ENCODE results near the gene TTLL5. TPM values are rescaled to one million over a fixed set of nuclear protein-coding genes. Genes with fewer than 3 reads are reported as not detected.

TTLL5 gene
- 10 to 100 TPM; 34.8 to 40.1 TPM for total RNA-seq
- 10 to 100 TPM; 30.4 to 31.4 TPM for polyA plus RNA-seq (ENCODE audit: insufficient read length in 2 of 2)
- long read RNA-seq, donor 1, partial matches to known transcripts, result 6 of 6 reads
- long read RNA-seq, donor 1, other reads (novel, unspliced or antisense), result 0 of 6 reads
- long read RNA-seq, donor 2, result 0 reads
- long read RNA-seq, donor 3, result 0 reads
- long read RNA-seq, donor 4, partial matches to known transcripts, result 14 of 16 reads
- long read RNA-seq, donor 4, other reads (novel, unspliced or antisense), result 0 of 16 reads

- Histone ChIP-seq H3K27ac (ENCODE audit: low read depth, low read length) (peak within 1 kb of the TSS; percentile 94), H3K36me3 (ENCODE audit: control insufficient read depth, insufficient read depth, low read length) (peaks cover 5% of the 10 kb centered on the region), H3K4me1 (ENCODE audit: control insufficient read depth, insufficient read depth, low read length) (peaks cover 18% of the 10 kb centered on the region), H3K9me3 (ENCODE audit: control insufficient read depth, insufficient read depth, low read length) (no peaks in the 10 kb centered on the region), H3K27me3 (ENCODE audit: control insufficient read depth, insufficient read depth, low read length) (no peaks in the 10 kb centered on the region), H3K4me3 (ENCODE audit: low read depth, low read length) (peak within 1 kb of the TSS; percentile 99)
- under 1% methylated on average over 60 of the region's 60 CpGs for WGBS (ENCODE audit: insufficient coverage)
- peak; percentile 91 to 99 (median 95) for DNase-seq (ENCODE audit: low read depth in 4 of 6, low spot score in 6 of 6)
Measured at GRCh38 chr14:75660630-75661498, at the start of gene TTLL5, which contains the start of gene ERG28. Gene TTLL5 (plus strand): TSS chr14:75661246. CDS start chr14:75663150, 1,904 bp downstream. Gene ERG28 (minus strand): TSS chr14:75660876. CDS start chr14:75657502, 3,374 bp downstream.

GRCh38 chr14:75612157-75612556 is 48.9 kb upstream of the TTLL5 start:
- no peaks in the 10 kb centered on the region for H3K9me3 ChIP-seq (ENCODE audit: control insufficient read depth, insufficient read depth, low read length)
- no peaks in the 10 kb centered on the region for H3K36me3 ChIP-seq (ENCODE audit: control insufficient read depth, insufficient read depth, low read length)
- H3K27me3 ChIP-seq (ENCODE audit: control insufficient read depth, insufficient read depth, low read length), result no peaks in the 10 kb centered on the region
- WGBS (ENCODE audit: insufficient coverage), result 60% methylated on average over 1 of the region's 4 CpGs
- H3K4me3 ChIP-seq (ENCODE audit: low read depth, low read length), result no peak overlapping the region
- H3K4me1 ChIP-seq (ENCODE audit: control insufficient read depth, insufficient read depth, low read length), result no peaks in the 10 kb centered on the region
- no peak for DNase-seq (ENCODE audit: low read depth in 4 of 6, low spot score in 6 of 6)
- no peak overlapping the region for H3K27ac ChIP-seq (ENCODE audit: low read depth, low read length)

- Histone ChIP-seq H3K4me1 (ENCODE audit: control insufficient read depth, insufficient read depth, low read length) (no peaks in the 10 kb centered on the region), H3K9me3 (ENCODE audit: control insufficient read depth, insufficient read depth, low read length) (no peaks in the 10 kb centered on the region), H3K27ac (ENCODE audit: low read depth, low read length) (no peak overlapping the region), H3K27me3 (ENCODE audit: control insufficient read depth, insufficient read depth, low read length) (no peaks in the 10 kb centered on the region), H3K4me3 (ENCODE audit: low read depth, low read length) (no peak overlapping the region), H3K36me3 (ENCODE audit: control insufficient read depth, insufficient read depth, low read length) (no peaks in the 10 kb centered on the region)
- WGBS (ENCODE audit: insufficient coverage), result 95% methylated on average over 3 of the region's 4 CpGs
- no peak for DNase-seq (ENCODE audit: low read depth in 4 of 6, low spot score in 6 of 6)
Measured at GRCh38 chr14:75614179-75614578, 46.9 kb upstream of the TTLL5 start.

GRCh38 chr14:75615200-75615599 is 45.8 kb upstream of the TTLL5 start:
- Histone ChIP-seq H3K27ac (ENCODE audit: low read depth, low read length) (no peak overlapping the region), H3K4me3 (ENCODE audit: low read depth, low read length) (no peak overlapping the region), H3K36me3 (ENCODE audit: control insufficient read depth, insufficient read depth, low read length) (no peaks in the 10 kb centered on the region), H3K27me3 (ENCODE audit: control insufficient read depth, insufficient read depth, low read length) (no peaks in the 10 kb centered on the region), H3K4me1 (ENCODE audit: control insufficient read depth, insufficient read depth, low read length) (no peaks in the 10 kb centered on the region), H3K9me3 (ENCODE audit: control insufficient read depth, insufficient read depth, low read length) (no peaks in the 10 kb centered on the region)
- DNase-seq (ENCODE audit: low read depth in 4 of 6, low spot score in 6 of 6), result no peak
- 91% methylated on average over 4 of the region's 4 CpGs for WGBS (ENCODE audit: insufficient coverage)

- no peak overlapping the region for H3K4me3 ChIP-seq (ENCODE audit: low read depth, low read length)
- no peaks in the 10 kb centered on the region for H3K27me3 ChIP-seq (ENCODE audit: control insufficient read depth, insufficient read depth, low read length)
- H3K36me3 ChIP-seq (ENCODE audit: control insufficient read depth, insufficient read depth, low read length), result no peaks in the 10 kb centered on the region
- WGBS (ENCODE audit: insufficient coverage), result 82% methylated on average over 1 of the region's 1 CpG
- H3K9me3 ChIP-seq (ENCODE audit: control insufficient read depth, insufficient read depth, low read length), result no peaks in the 10 kb centered on the region
- H3K4me1 ChIP-seq (ENCODE audit: control insufficient read depth, insufficient read depth, low read length), result no peaks in the 10 kb centered on the region
- DNase-seq (ENCODE audit: low read depth in 4 of 6, low spot score in 6 of 6), result no peak
- no peak overlapping the region for H3K27ac ChIP-seq (ENCODE audit: low read depth, low read length)
Measured at GRCh38 chr14:75619548-75619947, 41.5 kb upstream of the TTLL5 start.

GRCh38 chr14:75625034-75625433 is 36.0 kb upstream of the TTLL5 start:
- no peak overlapping the region for H3K4me3 ChIP-seq (ENCODE audit: low read depth, low read length)
- H3K27ac ChIP-seq (ENCODE audit: low read depth, low read length), result no peak overlapping the region
- no peaks in the 10 kb centered on the region for H3K27me3 ChIP-seq (ENCODE audit: control insufficient read depth, insufficient read depth, low read length)
- H3K36me3 ChIP-seq (ENCODE audit: control insufficient read depth, insufficient read depth, low read length), result no peaks in the 10 kb centered on the region
- H3K9me3 ChIP-seq (ENCODE audit: control insufficient read depth, insufficient read depth, low read length), result no peaks in the 10 kb centered on the region
- no peaks in the 10 kb centered on the region for H3K4me1 ChIP-seq (ENCODE audit: control insufficient read depth, insufficient read depth, low read length)
- DNase-seq (ENCODE audit: low read depth in 4 of 6, low spot score in 6 of 6), result no peak
- no CpG with 5 or more reads among the region's 3 CpGs for WGBS (ENCODE audit: insufficient coverage)

GRCh38 chr14:75626396-75626795 is 34.6 kb upstream of the TTLL5 start:
- 100% methylated on average over 1 of the region's 3 CpGs for WGBS (ENCODE audit: insufficient coverage)
- H3K36me3 ChIP-seq (ENCODE audit: control insufficient read depth, insufficient read depth, low read length), result no peaks in the 10 kb centered on the region

GRCh38 chr14:75626863-75627262 is 34.2 kb upstream of the TTLL5 start:
- no peak for DNase-seq (ENCODE audit: low read depth in 4 of 6, low spot score in 6 of 6)
- no CpG with 5 or more reads among the region's 3 CpGs for WGBS (ENCODE audit: insufficient coverage)
- Histone ChIP-seq H3K27ac (ENCODE audit: low read depth, low read length) (no peak overlapping the region), H3K36me3 (ENCODE audit: control insufficient read depth, insufficient read depth, low read length) (no peaks in the 10 kb centered on the region), H3K27me3 (ENCODE audit: control insufficient read depth, insufficient read depth, low read length) (no peaks in the 10 kb centered on the region), H3K4me3 (ENCODE audit: low read depth, low read length) (no peak overlapping the region), H3K9me3 (ENCODE audit: control insufficient read depth, insufficient read depth, low read length) (no peaks in the 10 kb centered on the region), H3K4me1 (ENCODE audit: control insufficient read depth, insufficient read depth, low read length) (no peaks in the 10 kb centered on the region)

More at GRCh38 chr14:75626396-75626795, 34.6 kb upstream of the TTLL5 start:
- Histone ChIP-seq H3K4me3 (ENCODE audit: low read depth, low read length) (no peak overlapping the region), H3K9me3 (ENCODE audit: control insufficient read depth, insufficient read depth, low read length) (no peaks in the 10 kb centered on the region), H3K27ac (ENCODE audit: low read depth, low read length) (no peak overlapping the region), H3K27me3 (ENCODE audit: control insufficient read depth, insufficient read depth, low read length) (no peaks in the 10 kb centered on the region), H3K4me1 (ENCODE audit: control insufficient read depth, insufficient read depth, low read length) (no peaks in the 10 kb centered on the region)
- DNase-seq (ENCODE audit: low read depth in 4 of 6, low spot score in 6 of 6), result no peak

- H3K27me3 ChIP-seq (ENCODE audit: control insufficient read depth, insufficient read depth, low read length), result no peaks in the 10 kb centered on the region
- no peaks in the 10 kb centered on the region for H3K36me3 ChIP-seq (ENCODE audit: control insufficient read depth, insufficient read depth, low read length)
- H3K9me3 ChIP-seq (ENCODE audit: control insufficient read depth, insufficient read depth, low read length), result no peaks in the 10 kb centered on the region
- no CpG with 5 or more reads among the region's 4 CpGs for WGBS (ENCODE audit: insufficient coverage)
- H3K4me1 ChIP-seq (ENCODE audit: control insufficient read depth, insufficient read depth, low read length), result no peaks in the 10 kb centered on the region
- no peak overlapping the region for H3K4me3 ChIP-seq (ENCODE audit: low read depth, low read length)
- H3K27ac ChIP-seq (ENCODE audit: low read depth, low read length), result no peak overlapping the region
- no peak for DNase-seq (ENCODE audit: low read depth in 4 of 6, low spot score in 6 of 6)
Measured at GRCh38 chr14:75627406-75627805, 33.6 kb upstream of the TTLL5 start.

All from spinal cord (tissue), 10 donors.